Measurements from ENCODE around the gene CRABP2.

The CRABP2 gene

DNA sequence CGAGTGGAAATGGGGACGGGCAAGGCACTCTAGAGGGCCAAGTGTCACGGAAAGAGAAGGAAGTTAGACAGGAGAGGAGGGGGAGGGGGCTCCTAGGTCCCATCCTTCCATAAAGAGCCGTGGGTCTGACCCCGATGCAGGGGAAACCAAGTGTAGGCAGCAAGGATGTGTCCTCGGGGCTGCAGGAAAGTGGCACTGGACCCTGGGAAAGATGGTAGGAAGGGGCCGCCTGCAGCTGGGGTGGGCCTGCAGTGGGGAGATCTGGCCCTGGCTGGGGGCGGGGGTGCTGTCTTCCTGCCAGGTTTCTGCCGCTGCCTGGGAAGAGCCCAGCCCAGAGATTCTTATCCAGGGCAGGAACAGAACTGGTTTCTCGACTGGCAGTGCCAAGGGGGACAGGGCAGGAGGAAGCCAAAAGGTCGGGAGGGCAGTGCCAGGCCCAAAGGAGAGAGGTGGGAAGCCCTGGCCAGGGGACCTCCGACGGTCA is 12.9 kb downstream of the CRABP2 start:
- H3K27ac ChIP-seq: peak overlapping the region; percentile 76
- TF ChIP-seq, protein P1, sequence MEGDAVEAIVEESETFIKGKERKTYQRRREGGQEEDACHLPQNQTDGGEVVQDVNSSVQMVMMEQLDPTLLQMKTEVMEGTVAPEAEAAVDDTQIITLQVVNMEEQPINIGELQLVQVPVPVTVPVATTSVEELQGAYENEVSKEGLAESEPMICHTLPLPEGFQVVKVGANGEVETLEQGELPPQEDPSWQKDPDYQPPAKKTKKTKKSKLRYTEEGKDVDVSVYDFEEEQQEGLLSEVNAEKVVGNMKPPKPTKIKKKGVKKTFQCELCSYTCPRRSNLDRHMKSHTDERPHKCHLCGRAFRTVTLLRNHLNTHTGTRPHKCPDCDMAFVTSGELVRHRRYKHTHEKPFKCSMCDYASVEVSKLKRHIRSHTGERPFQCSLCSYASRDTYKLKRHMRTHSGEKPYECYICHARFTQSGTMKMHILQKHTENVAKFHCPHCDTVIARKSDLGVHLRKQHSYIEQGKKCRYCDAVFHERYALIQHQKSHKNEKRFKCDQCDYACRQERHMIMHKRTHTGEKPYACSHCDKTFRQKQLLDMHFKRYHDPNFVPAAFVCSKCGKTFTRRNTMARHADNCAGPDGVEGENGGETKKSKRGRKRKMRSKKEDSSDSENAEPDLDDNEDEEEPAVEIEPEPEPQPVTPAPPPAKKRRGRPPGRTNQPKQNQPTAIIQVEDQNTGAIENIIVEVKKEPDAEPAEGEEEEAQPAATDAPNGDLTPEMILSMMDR (conservative IDR thresholded peaks at IDR 0.05): no peak
- TF ChIP-seq ZFX (IDR thresholded peaks at IDR 0.05): no peak

DNA sequence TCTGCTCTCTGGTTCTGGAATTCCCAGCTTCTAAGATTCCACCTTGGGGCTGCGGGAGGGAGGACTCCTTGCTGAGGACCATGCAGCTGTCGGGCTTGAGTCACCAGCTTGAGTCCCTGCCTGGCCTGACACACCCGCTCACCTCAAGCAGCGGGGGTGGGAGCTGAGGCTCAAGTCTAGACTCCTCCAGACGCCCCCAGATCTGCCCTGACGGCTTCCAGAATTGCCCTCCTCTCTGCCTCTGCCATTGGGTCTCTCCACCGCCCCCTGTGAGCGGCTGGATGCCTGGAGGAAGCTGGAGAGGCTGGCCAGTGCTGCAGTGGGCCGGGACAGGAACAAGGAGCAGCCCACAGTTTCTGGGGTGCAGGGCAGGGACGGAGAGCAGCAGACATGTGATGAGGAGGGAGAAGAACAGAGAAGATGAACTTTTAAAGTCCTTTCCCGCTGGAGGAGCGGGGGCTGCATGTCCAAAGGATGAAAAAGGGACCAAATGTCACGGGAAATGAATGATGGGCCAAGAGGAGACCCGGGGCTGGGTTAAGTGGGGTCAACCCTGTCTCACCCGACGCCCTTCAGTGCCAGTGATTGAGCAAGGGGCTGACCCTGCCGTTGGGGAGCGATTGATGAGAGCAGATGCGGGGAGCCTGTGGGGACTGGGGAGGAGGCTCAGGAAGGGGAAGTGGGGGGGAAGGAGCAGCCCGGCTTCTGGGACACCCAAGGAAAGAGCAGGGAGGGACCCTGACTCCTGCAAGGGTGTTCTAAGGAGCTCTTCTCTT is 13.5 kb downstream of the CRABP2 start:
- peak overlapping the region; percentile 76 for H3K27ac ChIP-seq
- no peak for TF ChIP-seq ZFX (IDR thresholded peaks at IDR 0.05)
- TF ChIP-seq, protein P1 (conservative IDR thresholded peaks at IDR 0.05): no peak

DNA sequence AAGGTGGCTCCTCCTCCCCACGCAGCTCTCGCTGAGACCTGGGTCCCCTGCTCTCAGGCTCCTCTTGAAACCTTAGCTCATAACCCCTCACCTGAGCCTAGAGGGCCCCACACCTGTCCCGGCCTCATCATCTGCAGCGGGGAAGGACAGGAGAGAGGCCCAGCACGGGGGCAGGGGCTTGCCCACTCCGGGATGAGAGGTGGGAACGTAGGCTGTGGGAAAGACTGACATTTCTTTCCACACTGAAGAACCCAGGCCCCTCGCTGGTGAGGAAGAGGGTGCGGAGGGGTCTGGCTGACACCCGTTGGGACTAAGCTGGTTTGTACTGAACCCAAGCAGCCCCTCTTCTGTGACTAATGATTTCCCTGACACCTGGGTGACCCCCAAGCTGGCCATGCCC is 14.2 kb downstream of the CRABP2 start:
- TF ChIP-seq ZFX (IDR thresholded peaks at IDR 0.05): no peak
- TF ChIP-seq, protein P1 (conservative IDR thresholded peaks at IDR 0.05): no peak
- H3K27ac ChIP-seq: peak overlapping the region; percentile 76; the same call in 1 of the 2 replicates

DNA sequence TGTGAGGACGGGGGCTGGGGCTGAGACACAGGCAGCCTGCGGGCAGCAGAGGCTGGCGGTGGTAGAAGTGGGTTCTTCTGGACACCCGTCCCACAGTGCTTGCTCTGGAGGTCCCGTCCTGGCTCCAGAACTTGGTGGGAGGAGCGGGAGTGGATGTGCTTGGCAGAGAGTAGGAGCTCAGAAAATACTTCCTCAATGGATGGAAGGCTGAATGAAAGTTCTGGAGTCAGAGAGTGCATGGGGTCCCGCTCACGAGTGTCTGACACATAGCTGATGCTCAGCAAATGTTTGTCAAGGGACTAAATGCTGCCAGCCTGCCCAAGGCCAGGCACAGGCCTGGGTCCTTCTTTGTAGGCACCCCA is 14.7 kb downstream of the CRABP2 start:
- no peak for TF ChIP-seq ZFX (IDR thresholded peaks at IDR 0.05)
- TF ChIP-seq, protein P1 (conservative IDR thresholded peaks at IDR 0.05): no peak
- no peak overlapping the region for H3K27ac ChIP-seq

DNA sequence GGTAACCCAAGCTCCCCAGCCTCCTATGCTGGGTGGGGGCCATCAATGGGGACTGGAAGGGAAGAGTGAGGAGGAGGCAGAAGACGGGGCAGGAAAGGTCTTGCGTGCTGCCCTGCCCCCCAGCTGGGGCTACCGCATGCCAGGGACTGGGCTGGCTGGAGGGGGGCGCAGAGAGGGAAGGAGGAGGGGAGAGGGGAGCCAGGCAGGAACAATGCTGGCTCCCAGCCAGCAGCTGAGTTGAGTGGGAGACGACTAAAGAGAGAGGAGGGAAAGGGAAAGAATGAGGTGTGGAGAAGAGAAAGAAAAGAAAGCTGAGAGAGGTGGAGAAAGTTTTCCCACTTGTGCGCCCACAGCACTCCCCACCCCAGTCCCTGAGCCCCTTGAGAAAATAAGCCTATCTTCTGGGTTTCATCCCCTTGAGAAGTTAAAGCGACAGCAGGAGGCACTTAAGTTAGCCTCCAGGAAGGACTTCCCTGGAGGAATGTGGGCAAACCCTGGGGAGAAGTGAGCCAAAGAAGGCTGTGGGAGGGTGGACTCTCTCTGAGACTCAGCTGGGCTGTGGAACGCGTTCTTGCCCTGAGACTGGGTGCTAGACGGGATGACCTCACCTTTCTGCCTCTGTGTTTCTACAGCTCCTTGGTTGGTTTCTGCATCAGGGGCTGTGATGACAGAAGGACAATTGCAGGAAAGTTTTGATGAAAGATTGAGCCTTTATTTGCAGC is 15.3 kb downstream of the CRABP2 start:
- TF ChIP-seq ZFX (IDR thresholded peaks at IDR 0.05): no peak
- TF ChIP-seq, protein P1 (conservative IDR thresholded peaks at IDR 0.05): no peak
- H3K27ac ChIP-seq: no peak overlapping the region; the same call in 1 of the 2 replicates

DNA sequence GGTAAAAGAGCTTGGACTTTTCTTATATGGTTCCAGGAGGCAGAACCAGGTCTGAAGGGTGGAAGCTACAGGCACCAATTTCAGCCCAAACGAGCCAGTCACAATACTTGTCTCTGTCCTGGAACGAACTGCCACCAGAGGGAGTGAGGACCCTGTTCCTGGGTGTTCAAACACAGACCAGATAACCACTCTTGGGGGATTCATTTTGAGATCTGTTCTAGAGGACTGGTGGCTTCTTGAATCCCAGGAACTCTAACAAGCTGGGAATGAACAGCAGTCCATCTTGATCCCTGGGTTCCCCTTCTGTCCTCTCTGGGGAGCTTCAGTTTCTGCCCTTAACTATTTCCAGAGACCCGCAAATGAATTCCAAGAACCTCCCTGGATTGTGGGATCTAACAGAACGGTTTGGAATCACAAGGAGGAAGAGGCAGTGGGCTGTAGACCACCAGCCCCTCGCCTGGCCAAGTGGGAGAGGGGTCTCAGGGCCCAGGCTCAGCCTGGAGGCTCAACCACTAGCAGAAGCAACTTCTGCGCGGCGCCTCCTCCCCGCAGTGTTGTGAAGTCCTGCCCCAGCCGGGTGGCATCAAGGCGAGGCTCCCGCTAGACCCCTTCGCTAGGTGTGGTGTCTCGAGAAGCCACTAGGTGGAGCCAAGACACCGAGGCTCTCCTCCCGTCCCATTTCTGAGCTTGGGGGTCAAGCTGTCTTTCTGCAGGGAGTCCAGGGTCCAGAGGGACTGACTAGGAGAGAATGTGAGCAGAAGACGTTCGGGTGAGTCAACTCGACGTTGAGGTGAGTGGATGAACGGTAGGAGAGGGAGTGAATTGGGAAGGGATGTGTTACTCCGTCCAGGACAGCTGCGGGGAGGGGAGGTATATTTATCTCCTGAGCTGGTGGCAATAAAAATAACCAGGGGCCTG is 16.1 kb downstream of the CRABP2 start:
- TF ChIP-seq, protein P1 (conservative IDR thresholded peaks at IDR 0.05): peak; percentile 96
- TF ChIP-seq ZFX (IDR thresholded peaks at IDR 0.05): no peak
- no peak overlapping the region; the same call in 1 of the 2 replicates for H3K27ac ChIP-seq
